ENCODE measurements around the gene GALT.
A peak's percentile ranks its signal among the peaks of the same experiment; 100 is the strongest.

GALT gene

DNA sequence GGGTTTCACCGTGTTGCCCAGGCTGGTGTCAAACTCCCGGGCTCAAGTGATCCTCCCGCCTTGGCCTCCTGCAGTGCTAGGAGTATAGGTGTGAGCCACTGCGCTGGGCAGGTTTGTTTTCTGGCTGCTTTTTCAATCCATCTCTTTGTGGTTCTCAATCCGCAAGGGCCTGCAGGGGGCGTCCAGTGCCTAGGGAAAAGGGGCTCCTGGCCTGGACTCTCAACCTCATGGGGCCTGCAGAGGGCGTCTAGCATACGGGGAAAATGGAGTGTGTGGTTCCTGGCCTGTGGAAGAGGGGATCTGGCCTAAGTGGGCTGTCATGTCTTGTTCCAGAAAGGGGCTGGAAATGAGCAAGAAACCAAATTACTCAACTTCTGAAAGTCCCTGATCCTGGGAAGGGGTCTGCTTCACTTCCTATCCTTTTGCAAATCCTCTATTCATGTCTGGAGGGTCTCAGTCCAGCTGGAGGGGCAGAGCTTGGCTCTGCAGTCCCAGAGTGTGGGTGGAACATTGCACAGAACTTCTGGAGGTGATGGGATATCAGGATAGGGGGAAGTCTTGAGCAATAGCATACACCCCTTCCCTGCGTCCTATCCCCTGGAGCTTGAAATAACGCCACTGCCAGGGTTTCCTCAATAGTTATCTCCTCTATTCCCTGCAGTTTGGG lies 28.7 kb downstream of the GALT start:
- Mint-ChIP-seq H3K27me3 (no peaks in the 10 kb centered on the region), H3K27ac (no peak overlapping the region)

DNA sequence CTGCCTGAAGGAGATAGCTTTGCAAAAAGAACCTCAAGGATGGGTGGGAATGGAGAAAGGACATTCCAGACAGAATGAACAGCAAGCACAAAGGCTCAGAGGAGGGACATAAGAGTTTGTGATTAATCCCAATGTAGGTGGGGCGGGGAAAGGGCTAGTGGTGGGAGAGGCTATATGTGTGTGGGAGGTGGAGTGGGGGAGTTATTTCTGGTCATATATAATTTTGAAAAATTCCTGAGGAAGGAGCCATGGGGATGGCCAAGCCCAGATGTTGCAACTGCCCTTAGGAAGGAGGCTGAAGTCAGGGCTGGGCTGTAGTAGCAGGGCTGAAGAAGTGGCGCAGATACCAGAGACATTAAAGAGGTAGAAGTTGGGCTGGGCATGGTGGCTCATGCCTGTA lies 29.4 kb downstream of the GALT start:
- no peak for ATAC-seq
- Mint-ChIP-seq H3K27ac (no peak overlapping the region), H3K4me3 (no peak overlapping the region), H3K4me1 (no peaks in the 10 kb centered on the region), H3K36me3 (no peaks in the 10 kb centered on the region), H3K9me3 (no peaks in the 10 kb centered on the region), H3K27me3 (no peaks in the 10 kb centered on the region)

More for the DNA sequence above, 28.7 kb downstream of the GALT start:
- Mint-ChIP-seq H3K9me3 (peaks cover 2% of the 10 kb centered on the region), H3K4me3 (no peak overlapping the region), H3K4me1 (no peaks in the 10 kb centered on the region), H3K36me3 (no peaks in the 10 kb centered on the region)
- peak; percentile 53 for ATAC-seq

DNA sequence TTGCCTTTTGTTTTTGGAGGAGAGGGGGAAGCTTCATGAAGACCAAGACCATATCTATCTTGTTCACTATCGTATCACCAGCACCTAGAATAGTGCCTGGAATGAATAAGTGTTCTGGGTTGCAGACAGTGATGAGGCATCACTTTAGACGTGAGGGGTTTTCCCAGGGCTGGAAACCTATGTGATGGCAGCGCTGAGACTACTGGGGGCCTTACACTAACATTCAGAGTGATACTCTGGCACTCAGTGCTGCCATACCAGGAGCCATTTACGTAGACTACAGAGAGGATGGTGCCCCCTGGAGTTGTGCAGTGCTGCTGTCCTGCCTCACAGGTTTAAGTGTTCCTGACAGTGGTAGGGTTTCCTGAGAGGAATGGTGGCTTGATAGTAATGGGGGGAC lies 37.7 kb downstream of the GALT start:
- Mint-ChIP-seq H3K9me3 (no peaks in the 10 kb centered on the region), H3K27ac (no peak overlapping the region), H3K4me1 (peaks cover 7% of the 10 kb centered on the region), H3K4me3 (no peak overlapping the region), H3K27me3 (peaks cover 12% of the 10 kb centered on the region), H3K36me3 (no peaks in the 10 kb centered on the region)
- ATAC-seq = peak; percentile 45

DNA sequence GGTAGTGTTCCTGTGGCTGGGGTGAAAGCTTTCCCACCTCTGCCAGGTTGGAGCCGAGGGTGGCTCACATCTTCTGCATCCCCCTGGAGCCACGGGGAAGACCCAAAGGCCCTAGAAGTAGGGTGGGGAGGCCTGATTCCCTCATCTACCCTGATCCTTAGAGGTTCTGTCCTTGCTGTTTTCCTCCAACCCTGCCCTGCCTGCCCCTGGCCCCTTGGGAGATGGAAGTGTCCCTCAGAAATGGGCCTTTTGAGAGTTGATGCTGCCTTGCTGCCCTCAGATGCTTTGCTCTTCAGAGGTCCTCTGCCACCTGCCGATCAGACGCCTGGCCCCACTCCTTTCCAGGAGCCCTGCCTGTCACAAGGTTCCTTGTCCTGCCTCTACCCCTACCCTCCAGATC lies 38.3 kb downstream of the GALT start:
- no peaks in the 10 kb centered on the region for H3K36me3 Mint-ChIP-seq
- no peak for ATAC-seq
- H3K9me3 Mint-ChIP-seq = no peaks in the 10 kb centered on the region
- peaks cover 19% of the 10 kb centered on the region for H3K27me3 Mint-ChIP-seq
- no peak overlapping the region for H3K4me3 Mint-ChIP-seq
- no peak overlapping the region for H3K27ac Mint-ChIP-seq
- peaks cover 7% of the 10 kb centered on the region for H3K4me1 Mint-ChIP-seq

DNA sequence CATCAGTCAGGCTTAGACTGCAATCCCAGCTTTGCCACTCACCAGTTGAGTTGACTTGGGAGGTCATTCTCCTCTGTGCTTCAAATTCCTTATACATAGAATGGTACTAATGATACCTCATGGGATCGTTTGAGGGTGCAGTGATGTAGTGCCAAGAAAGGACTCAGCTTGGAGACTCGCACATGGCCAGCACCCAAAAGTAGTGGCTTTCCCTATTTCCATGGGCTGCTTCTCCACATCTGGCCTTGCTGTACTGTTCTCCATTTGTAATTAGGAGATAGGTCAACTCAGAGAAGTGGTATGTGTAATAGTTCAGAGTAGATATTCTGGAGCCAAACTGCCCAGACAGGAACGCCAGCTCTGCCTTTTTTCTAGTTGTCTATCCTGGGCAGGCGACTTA lies 39.1 kb downstream of the GALT start:
- no peaks in the 10 kb centered on the region for H3K9me3 Mint-ChIP-seq
- no peak overlapping the region for H3K4me3 Mint-ChIP-seq
- H3K27ac Mint-ChIP-seq = no peak overlapping the region
- peaks cover 7% of the 10 kb centered on the region for H3K4me1 Mint-ChIP-seq
- no peak for ATAC-seq
- peaks cover 22% of the 10 kb centered on the region for H3K27me3 Mint-ChIP-seq
- no peaks in the 10 kb centered on the region for H3K36me3 Mint-ChIP-seq

DNA sequence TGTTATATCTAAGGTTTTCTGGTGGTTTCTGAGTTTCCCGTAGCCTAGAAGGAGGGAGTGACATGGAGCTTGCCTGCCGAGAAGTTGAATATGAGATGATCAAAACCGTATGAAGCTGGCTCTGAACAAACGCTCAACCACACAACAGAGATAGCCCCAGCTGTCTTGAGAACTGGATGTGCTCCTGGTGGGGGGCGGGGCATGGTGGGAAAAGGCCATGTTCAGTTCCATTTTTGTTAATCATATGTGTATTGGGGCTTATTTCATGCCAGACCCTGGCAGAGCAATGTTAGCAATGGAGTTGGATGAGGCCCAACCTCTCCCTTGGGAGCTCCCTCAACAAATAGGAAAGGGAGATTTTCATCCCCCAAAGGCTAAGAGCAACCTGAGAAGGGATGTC lies 39.8 kb downstream of the GALT start:
- Mint-ChIP-seq H3K27me3 (peaks cover 22% of the 10 kb centered on the region), H3K4me3 (no peak overlapping the region), H3K27ac (no peak overlapping the region), H3K36me3 (no peaks in the 10 kb centered on the region), H3K4me1 (peaks cover 7% of the 10 kb centered on the region), H3K9me3 (no peaks in the 10 kb centered on the region)
- ATAC-seq = no peak

DNA sequence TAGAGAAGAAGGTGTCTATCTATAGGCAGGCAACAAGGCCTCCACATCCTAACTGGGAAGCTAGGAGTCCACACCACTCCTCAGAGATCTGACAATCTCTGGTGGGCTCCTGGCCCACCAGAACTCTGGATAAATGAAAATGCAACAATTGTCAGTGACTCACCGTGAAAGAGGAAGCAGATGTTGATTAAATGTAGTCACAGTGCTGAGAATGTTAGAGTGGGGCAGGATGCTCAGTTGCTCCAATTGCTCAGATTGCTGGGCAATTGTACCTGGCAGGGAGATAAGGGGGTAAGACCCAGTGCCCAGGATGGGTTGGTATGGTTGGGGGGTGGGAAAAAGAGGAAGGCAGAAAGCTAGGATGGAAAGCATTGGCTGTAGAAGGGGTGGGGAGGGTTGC lies 40.3 kb downstream of the GALT start:
- Mint-ChIP-seq H3K4me1 (peaks cover 7% of the 10 kb centered on the region), H3K27ac (no peak overlapping the region), H3K9me3 (no peaks in the 10 kb centered on the region), H3K36me3 (no peaks in the 10 kb centered on the region), H3K4me3 (no peak overlapping the region), H3K27me3 (peaks cover 22% of the 10 kb centered on the region)
- no peak for ATAC-seq

DNA sequence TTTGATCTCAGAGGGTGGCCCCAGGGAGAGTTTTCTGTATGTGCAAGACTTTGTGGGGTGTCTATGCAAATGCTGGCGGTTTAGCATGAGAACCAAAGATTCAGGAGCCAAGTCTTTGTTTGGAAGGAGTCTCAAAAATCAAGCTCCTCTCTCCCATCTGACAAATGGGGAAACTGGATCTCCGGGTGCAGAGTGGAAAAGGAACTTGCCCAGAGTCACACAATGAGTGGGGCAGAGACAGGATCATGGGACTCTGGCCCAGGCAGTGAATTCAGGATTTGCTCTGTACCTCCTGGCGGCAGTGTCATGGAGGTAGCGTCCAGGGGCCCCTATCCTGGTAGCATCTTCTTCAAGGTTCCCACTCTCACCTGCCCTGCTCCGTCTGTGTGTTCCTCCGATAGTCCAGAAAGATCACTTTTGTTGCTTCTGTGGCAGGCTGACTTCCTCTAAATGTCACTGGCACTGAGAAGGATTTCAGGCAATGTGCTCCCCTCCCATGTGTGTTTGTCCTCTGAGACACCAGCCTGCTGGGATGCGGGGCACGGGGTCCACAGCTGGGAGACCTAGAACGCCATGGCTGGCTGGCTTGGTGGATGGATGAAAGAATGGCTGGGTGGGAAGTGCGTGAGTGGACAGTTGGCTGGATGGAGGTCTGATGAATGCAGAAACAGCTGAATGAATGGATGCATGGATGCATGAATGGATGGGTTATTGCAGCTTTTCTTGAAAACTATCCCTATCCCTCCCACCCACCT lies 41.0 kb downstream of the GALT start:
- peaks cover 7% of the 10 kb centered on the region for H3K4me1 Mint-ChIP-seq
- no peaks in the 10 kb centered on the region for H3K9me3 Mint-ChIP-seq
- no peak overlapping the region for H3K4me3 Mint-ChIP-seq
- ATAC-seq = no peak
- H3K27ac Mint-ChIP-seq = no peak overlapping the region
- no peaks in the 10 kb centered on the region for H3K36me3 Mint-ChIP-seq
- peaks cover 22% of the 10 kb centered on the region for H3K27me3 Mint-ChIP-seq

DNA sequence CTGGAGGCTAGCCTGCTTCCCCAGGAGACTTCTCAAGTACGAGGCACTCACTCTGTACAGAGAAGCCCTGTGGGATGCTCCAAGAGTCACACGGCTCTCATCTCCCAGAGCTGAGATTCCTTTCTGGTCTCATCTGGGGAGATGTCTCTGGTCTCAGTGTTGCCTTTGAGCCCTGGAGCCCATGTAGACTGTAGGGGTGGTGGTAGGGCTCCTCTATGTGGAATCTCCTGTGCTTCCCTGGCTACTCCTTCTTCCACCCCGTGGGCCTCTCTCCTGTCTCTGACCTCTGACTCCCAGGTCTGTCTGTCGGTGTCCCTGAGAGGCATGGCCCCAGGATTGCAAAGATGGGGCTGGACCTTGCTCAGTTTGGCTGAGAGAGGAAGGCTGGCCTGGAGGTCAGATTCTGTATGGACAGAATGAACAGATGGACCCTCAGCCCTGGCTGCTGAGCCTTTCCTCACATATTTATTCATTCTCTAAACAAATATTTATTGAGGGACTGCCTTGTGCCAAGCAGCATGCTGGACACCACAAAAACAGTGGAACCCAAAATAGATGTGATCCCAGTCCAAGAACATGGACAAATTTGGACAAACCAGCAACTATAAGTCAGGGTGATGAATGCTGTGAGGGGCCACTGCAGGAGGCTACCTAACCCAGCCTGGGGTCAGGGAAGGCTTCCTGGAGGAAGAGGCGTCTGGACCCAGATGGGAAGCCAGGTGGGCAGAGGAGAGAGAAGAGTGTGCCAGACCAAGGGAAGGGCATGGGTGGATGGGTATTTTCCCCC lies 42.0 kb downstream of the GALT start:
- H3K27ac Mint-ChIP-seq = no peak overlapping the region
- ATAC-seq = no peak
- H3K27me3 Mint-ChIP-seq = peaks cover 28% of the 10 kb centered on the region
- peaks cover 7% of the 10 kb centered on the region for H3K4me1 Mint-ChIP-seq
- no peaks in the 10 kb centered on the region for H3K36me3 Mint-ChIP-seq
- H3K9me3 Mint-ChIP-seq = no peaks in the 10 kb centered on the region
- no peak overlapping the region for H3K4me3 Mint-ChIP-seq

DNA sequence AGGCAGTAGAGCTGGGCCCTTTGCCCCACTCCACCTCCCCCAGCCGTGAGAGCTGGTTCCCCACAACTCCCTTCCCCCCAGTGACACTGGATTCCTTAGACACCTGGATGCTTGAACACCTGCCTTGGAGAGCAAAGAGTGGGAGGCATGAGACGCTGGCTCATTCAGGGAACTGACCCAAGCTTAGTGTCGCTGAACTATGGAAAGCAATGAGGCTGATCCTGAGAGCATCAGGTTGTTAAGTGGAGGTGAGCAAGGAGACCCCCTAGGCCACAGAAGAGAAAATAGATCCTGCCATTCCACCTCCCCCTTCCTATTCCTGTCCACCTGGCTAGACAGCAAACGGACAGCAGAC lies 42.6 kb downstream of the GALT start:
- no peaks in the 10 kb centered on the region for H3K9me3 Mint-ChIP-seq
- no peak for ATAC-seq
- peaks cover 33% of the 10 kb centered on the region for H3K27me3 Mint-ChIP-seq
- H3K36me3 Mint-ChIP-seq = no peaks in the 10 kb centered on the region
- peaks cover 7% of the 10 kb centered on the region for H3K4me1 Mint-ChIP-seq
- H3K4me3 Mint-ChIP-seq = no peak overlapping the region
- no peak overlapping the region for H3K27ac Mint-ChIP-seq

DNA sequence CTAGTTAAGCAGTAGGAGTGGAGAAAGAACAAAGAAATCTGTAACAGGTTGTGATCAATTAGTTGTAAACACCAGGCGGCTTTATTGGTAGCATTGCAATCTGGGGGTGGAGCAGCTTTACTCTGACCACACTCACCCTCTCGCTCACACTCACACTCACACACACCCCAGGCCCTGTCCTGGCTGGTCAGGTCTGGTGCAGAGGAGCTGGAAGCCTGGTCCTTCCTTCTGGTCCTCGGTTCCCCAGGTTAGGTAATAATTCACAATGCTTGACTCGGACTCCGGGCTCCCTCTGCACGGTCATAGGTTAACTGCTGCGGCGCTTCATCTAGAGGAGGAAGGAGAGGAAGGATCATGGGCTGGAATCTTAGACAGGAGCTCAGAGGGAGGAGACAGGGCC lies 43.0 kb downstream of the GALT start:
- peaks cover 33% of the 10 kb centered on the region for H3K27me3 Mint-ChIP-seq
- no peaks in the 10 kb centered on the region for H3K36me3 Mint-ChIP-seq
- no peak for ATAC-seq
- no peak overlapping the region for H3K27ac Mint-ChIP-seq
- no peak overlapping the region for H3K4me3 Mint-ChIP-seq
- H3K9me3 Mint-ChIP-seq = no peaks in the 10 kb centered on the region
- peaks cover 7% of the 10 kb centered on the region for H3K4me1 Mint-ChIP-seq

DNA sequence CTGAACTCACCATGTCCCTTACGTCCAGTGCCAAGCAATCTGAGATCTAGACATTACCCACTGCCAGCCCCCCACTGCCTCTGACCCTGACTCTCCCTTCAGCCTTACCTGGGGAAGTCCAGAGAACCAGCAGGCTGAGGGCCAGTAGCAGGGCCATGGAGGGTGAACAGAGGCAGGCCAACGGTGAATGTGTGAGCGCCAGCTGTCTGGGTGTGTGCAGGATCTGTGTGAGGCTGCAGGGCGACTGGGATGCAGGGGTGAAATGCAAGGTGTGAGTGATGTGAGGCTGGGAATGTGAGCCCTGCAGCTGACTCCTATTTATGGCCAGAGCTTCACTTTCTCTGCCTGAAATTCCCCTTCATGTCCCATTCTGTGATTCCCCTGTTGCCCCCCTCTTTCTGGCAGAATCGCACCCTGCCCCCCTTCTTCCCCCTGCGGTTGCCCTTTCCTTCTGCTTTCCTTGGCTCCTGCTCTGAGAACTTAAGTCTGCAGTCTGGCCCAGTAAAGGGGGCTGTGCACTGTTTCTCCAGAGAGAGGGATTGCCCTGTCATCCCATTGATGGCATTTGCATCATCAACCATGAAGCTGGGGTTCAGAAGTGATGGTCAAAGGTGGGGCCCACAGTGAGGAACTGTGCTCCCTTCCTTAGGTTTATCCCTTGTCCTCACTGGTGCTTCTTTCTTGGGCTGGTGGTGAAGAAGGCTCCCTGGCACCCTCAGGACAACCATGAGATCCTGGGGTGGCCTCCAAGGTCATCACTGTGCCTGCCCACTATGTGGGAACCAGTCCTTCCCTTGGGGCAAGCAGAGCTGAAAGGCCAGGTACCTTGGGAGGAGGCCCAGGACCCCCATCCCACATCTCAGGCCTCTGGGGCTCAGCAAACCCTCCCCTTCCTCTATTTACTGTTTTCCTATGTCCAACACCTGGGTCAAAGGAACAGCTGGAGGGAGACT lies 44.8 kb downstream of the GALT start, which contains the start of gene CCL19:
Gene CCL19 (minus strand): TSS at position 294 of the 953 bp plus-strand sequence. CDS start 137 bp downstream, at position 157.
- Mint-ChIP-seq H3K9me3 (no peaks in the 10 kb centered on the region), H3K4me1 (peaks cover 7% of the 10 kb centered on the region), H3K27ac (no peak within 1 kb of the TSS), H3K27me3 (peaks cover 33% of the 10 kb centered on the region), H3K36me3 (no peaks in the 10 kb centered on the region), H3K4me3 (no peak within 1 kb of the TSS)
- no peak for ATAC-seq

DNA sequence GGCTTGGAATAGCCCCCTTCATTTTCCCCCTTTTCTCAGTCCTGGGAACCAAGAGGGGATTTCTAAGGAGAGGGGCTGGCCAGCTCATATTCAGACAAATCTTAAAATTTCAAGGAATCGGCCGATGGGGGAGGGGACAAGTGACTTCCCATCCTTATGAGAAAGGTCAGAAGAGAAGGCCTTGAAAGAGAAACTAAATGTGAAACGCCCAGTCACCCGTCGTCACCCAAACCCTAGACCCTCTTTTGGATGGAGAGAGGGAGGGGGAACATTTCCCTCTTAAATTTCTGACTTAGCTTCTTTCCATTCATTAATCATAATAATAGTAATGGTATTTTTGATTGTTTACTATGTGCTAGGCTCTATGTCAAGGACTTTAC lies 45.5 kb downstream of the GALT start:
- Mint-ChIP-seq H3K27ac (no peak overlapping the region), H3K4me3 (no peak overlapping the region), H3K27me3 (peaks cover 33% of the 10 kb centered on the region), H3K36me3 (no peaks in the 10 kb centered on the region), H3K9me3 (no peaks in the 10 kb centered on the region), H3K4me1 (peaks cover 2% of the 10 kb centered on the region)
- ATAC-seq = no peak

DNA sequence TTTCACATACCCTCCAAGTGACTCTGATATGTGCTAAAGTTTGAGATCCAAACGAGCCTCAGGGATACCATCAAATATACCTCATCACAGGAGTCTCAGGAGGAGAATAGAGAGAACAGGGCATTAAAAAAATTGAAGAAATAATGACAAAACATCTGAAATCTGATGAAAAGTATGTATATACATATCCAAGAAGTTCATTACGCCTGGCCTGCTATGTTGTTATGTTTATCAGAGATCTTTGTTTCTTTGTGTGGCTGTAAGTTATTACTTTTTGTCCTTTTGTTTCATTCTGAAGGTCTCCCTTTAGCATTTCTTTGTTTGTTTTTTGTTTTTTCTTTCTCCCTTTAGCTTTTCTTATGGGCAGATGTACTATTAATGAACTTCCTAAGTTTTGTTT lies 47.1 kb downstream of the GALT start:
- H3K36me3 Mint-ChIP-seq = no peaks in the 10 kb centered on the region

DNA sequence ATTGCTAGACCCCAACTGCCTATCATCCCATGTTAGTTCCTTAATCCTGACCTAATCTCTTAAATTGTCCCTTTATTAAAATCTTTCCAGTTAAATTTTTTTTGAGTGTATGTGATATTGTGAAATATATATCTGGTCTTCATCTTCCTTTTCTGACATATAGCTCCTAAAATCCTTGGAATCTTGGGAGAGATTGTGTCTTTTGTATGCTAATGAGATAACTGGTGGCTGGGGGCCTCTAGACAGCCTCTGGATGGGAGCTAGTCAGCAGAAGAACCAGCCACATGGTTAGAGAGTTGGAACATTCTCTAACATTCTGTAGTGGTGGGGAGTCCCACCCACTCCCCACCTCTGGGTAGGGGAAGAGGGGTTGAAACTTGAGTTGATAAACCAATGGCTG lies 48.3 kb downstream of the GALT start:
- no peak overlapping the region for H3K4me3 Mint-ChIP-seq
- peaks cover 18% of the 10 kb centered on the region for H3K27me3 Mint-ChIP-seq
- no peak for ATAC-seq
- no peak overlapping the region for H3K27ac Mint-ChIP-seq
- H3K4me1 Mint-ChIP-seq = no peaks in the 10 kb centered on the region
- no peaks in the 10 kb centered on the region for H3K36me3 Mint-ChIP-seq
- H3K9me3 Mint-ChIP-seq = no peaks in the 10 kb centered on the region

More for the DNA sequence above, 47.1 kb downstream of the GALT start:
- ATAC-seq = no peak
- Mint-ChIP-seq H3K4me3 (no peak overlapping the region), H3K27me3 (peaks cover 26% of the 10 kb centered on the region), H3K9me3 (no peaks in the 10 kb centered on the region), H3K27ac (no peak overlapping the region), H3K4me1 (no peaks in the 10 kb centered on the region)
